Measurements from ENCODE around the gene MTRF1L. TPM values are rescaled to one million over a fixed set of nuclear protein-coding genes. Genes with fewer than 3 reads are reported as not detected.
"Not testable (repeated sequence)": the region's sequence is repeated elsewhere in the genome, so short reads cannot be mapped to it uniquely, and the experiment has no call there.

Gene MTRF1L
- total and polyA plus RNA-seq, 3 experiments from 2014 or later, result 8.2 to 17.4 (median 15.3) TPM

GRCh38 chr6:153000243-153000642, 2.3 kb downstream of the MTRF1L start:
- Histone ChIP-seq H3K4me3 (ENCODE audit: low read length) (no peak overlapping the region), H3K4me1 (ENCODE audit: insufficient read depth, low read length) (peaks cover 34% of the 10 kb centered on the region), H3K9me3 (ENCODE audit: low read length) (no peaks in the 10 kb centered on the region), H3K36me3 (ENCODE audit: insufficient read depth, low read length) (no peaks in the 10 kb centered on the region), H3K27me3 (ENCODE audit: insufficient read depth, low read length, poor library complexity, severe bottlenecking) (no peaks in the 10 kb centered on the region), H3K27ac (ENCODE audit: low read depth, low read length) (no peak overlapping the region)
- Mint-ChIP-seq H3K4me3 (peak overlapping the region; percentile 49 to 98 (median 66)), H3K27ac (peak overlapping the region in 4 of 8 donors; percentile 15 to 71 (median 51)), H3K27me3 (no peaks in the 10 kb centered on the region), H3K4me1 (peaks cover 59 to 83% (median 77%) of the 10 kb centered on the region in 3 donors), H3K9me3 (no peaks in the 10 kb centered on the region), H3K36me3 (peaks cover 5 to 47% (median 13%) of the 10 kb centered on the region in 3 donors)
- DNase-seq, result no peak
- POLR2A ChIA-PET, result no interaction called here
- CTCF ChIA-PET, result interaction anchor here (1.2 to 1.4 kb wide), 2 partner anchors 9 to 17 kb away, joined by 3 to 7 read pairs; partner anchors contain the start of gene FBXO5

- H3K4me3 Mint-ChIP-seq, result peak overlapping the region in 5 of 7 donors; percentile 4 to 62 (median 17)
- H3K9me3 ChIP-seq (ENCODE audit: low read length); H3K36me3 ChIP-seq (ENCODE audit: insufficient read depth, low read length); H3K4me3 ChIP-seq (ENCODE audit: low read length); H3K9me3 Mint-ChIP-seq; H3K27me3 ChIP-seq (ENCODE audit: insufficient read depth, low read length, poor library complexity, severe bottlenecking); H3K27me3 Mint-ChIP-seq; H3K27ac ChIP-seq (ENCODE audit: low read depth, low read length); DNase-seq: not testable (repeated sequence)
- ChIA-PET CTCF (interaction anchor here (1.2 kb wide), 1 partner anchor 8 kb away, joined by 3 read pairs; no protein-coding TSS in a partner anchor), POLR2A (interaction anchor here (1.1 kb wide), 1 partner anchor 16 kb away, joined by 4 read pairs; the partner anchor contains the start of gene FBXO5)
- peaks cover 34% of the 10 kb centered on the region for H3K4me1 ChIP-seq (ENCODE audit: insufficient read depth, low read length)
- peaks cover 5 to 52% (median 13%) of the 10 kb centered on the region in 3 donors for H3K36me3 Mint-ChIP-seq
- peak overlapping the region in 5 of 8 donors; percentile 8 to 82 (median 76) for H3K27ac Mint-ChIP-seq
- peaks cover 59 to 84% (median 81%) of the 10 kb centered on the region in 3 donors for H3K4me1 Mint-ChIP-seq
Observed at GRCh38 chr6:152999538-152999937, 3.0 kb downstream of the MTRF1L start.

GRCh38 chr6:152993847-152994246, 8.7 kb downstream of the MTRF1L start:
- Histone ChIP-seq H3K27me3 (ENCODE audit: insufficient read depth, low read length, poor library complexity, severe bottlenecking) (no peaks in the 10 kb centered on the region), H3K4me1 (ENCODE audit: insufficient read depth, low read length) (no peaks in the 10 kb centered on the region), H3K27ac (ENCODE audit: low read depth, low read length) (no peak overlapping the region), H3K4me3 (ENCODE audit: low read length) (no peak overlapping the region), H3K36me3 (ENCODE audit: insufficient read depth, low read length) (peaks cover 19% of the 10 kb centered on the region), H3K9me3 (ENCODE audit: low read length) (no peaks in the 10 kb centered on the region)
- Mint-ChIP-seq H3K4me3 (no peak overlapping the region), H3K36me3 (peaks cover 0 to 67% (median 25%) of the 10 kb centered on the region in 3 donors), H3K27ac (peak overlapping the region in 4 of 8 donors; percentile 1 to 75 (median 26)), H3K9me3 (no peaks in the 10 kb centered on the region), H3K4me1 (peaks cover 28 to 65% (median 50%) of the 10 kb centered on the region in 3 donors), H3K27me3 (no peaks in the 10 kb centered on the region)
- POLR2A ChIA-PET, result no interaction called here
- no peak for DNase-seq
- CTCF ChIA-PET, result no interaction called here

GRCh38 chr6:152993431-152993830, 9.1 kb downstream of the MTRF1L start:
- Mint-ChIP-seq H3K4me1 (peaks cover 27 to 61% (median 46%) of the 10 kb centered on the region in 3 donors), H3K4me3 (no peak overlapping the region), H3K36me3 (peaks cover 0 to 65% (median 25%) of the 10 kb centered on the region in 3 donors), H3K9me3 (no peaks in the 10 kb centered on the region), H3K27me3 (no peaks in the 10 kb centered on the region), H3K27ac (peak overlapping the region in 4 of 8 donors; percentile 1 to 75 (median 26))
- Histone ChIP-seq H3K27ac (ENCODE audit: low read depth, low read length) (no peak overlapping the region), H3K4me1 (ENCODE audit: insufficient read depth, low read length) (no peaks in the 10 kb centered on the region), H3K9me3 (ENCODE audit: low read length) (no peaks in the 10 kb centered on the region), H3K36me3 (ENCODE audit: insufficient read depth, low read length) (peaks cover 19% of the 10 kb centered on the region), H3K27me3 (ENCODE audit: insufficient read depth, low read length, poor library complexity, severe bottlenecking) (no peaks in the 10 kb centered on the region), H3K4me3 (ENCODE audit: low read length) (no peak overlapping the region)
- CTCF ChIA-PET, result no interaction called here
- POLR2A ChIA-PET, result no interaction called here
- no peak for DNase-seq

- peak overlapping the region in 6 of 8 donors; percentile 21 to 73 (median 69) for H3K27ac Mint-ChIP-seq
- Histone ChIP-seq H3K27ac (ENCODE audit: low read depth, low read length) (no peak overlapping the region), H3K36me3 (ENCODE audit: insufficient read depth, low read length) (peaks cover 5% of the 10 kb centered on the region), H3K4me1 (ENCODE audit: insufficient read depth, low read length) (peaks cover 21% of the 10 kb centered on the region), H3K4me3 (ENCODE audit: low read length) (no peak overlapping the region), H3K9me3 (ENCODE audit: low read length) (no peaks in the 10 kb centered on the region), H3K27me3 (ENCODE audit: insufficient read depth, low read length, poor library complexity, severe bottlenecking) (no peaks in the 10 kb centered on the region)
- peaks cover 19 to 41% (median 39%) of the 10 kb centered on the region in 3 donors for H3K4me1 Mint-ChIP-seq
- ChIA-PET POLR2A (no interaction called here), CTCF (interaction anchor here (1.0 kb wide), 1 partner anchor 38 kb away, joined by 3 read pairs; no protein-coding TSS in a partner anchor)
- DNase-seq, result no peak
- no peaks in the 10 kb centered on the region for H3K9me3 Mint-ChIP-seq
- H3K4me3 Mint-ChIP-seq, result peak overlapping the region in 1 of 7 donors; percentile 38
- no peaks in the 10 kb centered on the region for H3K27me3 Mint-ChIP-seq
- peaks cover 0 to 28% (median 9%) of the 10 kb centered on the region in 3 donors for H3K36me3 Mint-ChIP-seq
Observed at GRCh38 chr6:152986978-152987377, 15.5 kb downstream of the MTRF1L start.

- Mint-ChIP-seq H3K4me1 (peaks cover 32 to 55% (median 51%) of the 10 kb centered on the region in 3 donors), H3K36me3 (peaks cover 0 to 19% (median 5%) of the 10 kb centered on the region in 3 donors), H3K27ac (peak overlapping the region; percentile 19 to 98 (median 80)), H3K4me3 (peak overlapping the region; percentile 23 to 99 (median 92))
- H3K9me3 Mint-ChIP-seq; POLR2A ChIA-PET; H3K9me3 ChIP-seq (ENCODE audit: low read length); DNase-seq; H3K4me3 ChIP-seq (ENCODE audit: low read length); H3K36me3 ChIP-seq (ENCODE audit: insufficient read depth, low read length); H3K27me3 Mint-ChIP-seq; H3K27me3 ChIP-seq (ENCODE audit: insufficient read depth, low read length, poor library complexity, severe bottlenecking): not testable (repeated sequence)
- CTCF ChIA-PET, result interaction anchor here (1.1 kb wide), 1 partner anchor 18 kb away, joined by 4 read pairs; no protein-coding TSS in a partner anchor
- Histone ChIP-seq H3K27ac (ENCODE audit: low read depth, low read length) (peak overlapping the region; percentile 89), H3K4me1 (ENCODE audit: insufficient read depth, low read length) (peaks cover 24% of the 10 kb centered on the region)
Observed at GRCh38 chr6:152985300-152985699, 17.2 kb downstream of the MTRF1L start.

DNA sequence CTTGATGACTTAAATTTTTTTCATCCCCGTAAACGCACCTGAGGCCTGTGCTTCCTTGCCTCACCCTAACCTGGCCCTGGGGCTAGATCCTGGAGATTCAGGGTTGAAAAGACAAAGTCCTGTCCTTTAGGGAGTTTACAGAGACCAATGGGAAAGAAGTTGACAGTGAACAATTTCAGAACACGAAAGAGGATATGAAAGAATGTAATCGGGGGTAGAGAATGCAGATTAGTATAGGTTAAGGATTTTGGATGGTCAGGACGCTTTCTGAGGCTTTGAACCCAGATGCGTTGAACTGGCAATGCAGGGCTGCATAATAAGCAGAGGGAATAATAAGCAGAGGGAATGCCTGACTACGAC, 18.0 kb downstream of the MTRF1L start:
- peaks cover 0 to 14% (median 0%) of the 10 kb centered on the region in 3 donors for H3K36me3 Mint-ChIP-seq
- H3K27ac ChIP-seq (ENCODE audit: low read depth, low read length), result peak overlapping the region; percentile 89
- peak overlapping the region; percentile 75 for H3K4me3 ChIP-seq (ENCODE audit: low read length)
- H3K9me3 Mint-ChIP-seq, result no peaks in the 10 kb centered on the region
- no peaks in the 10 kb centered on the region for H3K36me3 ChIP-seq (ENCODE audit: insufficient read depth, low read length)
- no peak for DNase-seq
- H3K27me3 Mint-ChIP-seq, result no peaks in the 10 kb centered on the region
- H3K4me3 Mint-ChIP-seq, result peak overlapping the region; percentile 92 to 100 (median 99)
- H3K27me3 ChIP-seq (ENCODE audit: insufficient read depth, low read length, poor library complexity, severe bottlenecking), result no peaks in the 10 kb centered on the region
- peaks cover 34 to 57% (median 49%) of the 10 kb centered on the region in 3 donors for H3K4me1 Mint-ChIP-seq
- H3K4me1 ChIP-seq (ENCODE audit: insufficient read depth, low read length), result peaks cover 28% of the 10 kb centered on the region
- ChIA-PET CTCF (interaction anchor here (1.1 kb wide), 1 partner anchor 19 kb away, joined by 4 read pairs; no protein-coding TSS in a partner anchor), POLR2A (no interaction called here)
- H3K27ac Mint-ChIP-seq, result peak overlapping the region; percentile 93 to 100 (median 98)
- H3K9me3 ChIP-seq (ENCODE audit: low read length), result no peaks in the 10 kb centered on the region

Measured in CD8-positive, alpha-beta memory T cell (primary cell).